K562 treated with DMSO at 1 percent for 24 hours (cell line): ENCODE data around the gene PUS1. TPM values are rescaled to one million over a fixed set of nuclear protein-coding genes. Genes with fewer than 3 reads are reported as not detected.

ENCODE experiments used
- total RNA-seq: library from RNA; unstranded; fragments of 300-600 nt; gene quantifications from 2 replicates; pipeline ENCODE4 v1.2.3, GENCODE V29; 2022; ENCODE audit warnings: low read depth; ENCODE audit not compliant: insufficient read depth

The PUS1 gene
- 27.0 and 29.7 TPM in 2 replicates for total RNA-seq

DNA sequence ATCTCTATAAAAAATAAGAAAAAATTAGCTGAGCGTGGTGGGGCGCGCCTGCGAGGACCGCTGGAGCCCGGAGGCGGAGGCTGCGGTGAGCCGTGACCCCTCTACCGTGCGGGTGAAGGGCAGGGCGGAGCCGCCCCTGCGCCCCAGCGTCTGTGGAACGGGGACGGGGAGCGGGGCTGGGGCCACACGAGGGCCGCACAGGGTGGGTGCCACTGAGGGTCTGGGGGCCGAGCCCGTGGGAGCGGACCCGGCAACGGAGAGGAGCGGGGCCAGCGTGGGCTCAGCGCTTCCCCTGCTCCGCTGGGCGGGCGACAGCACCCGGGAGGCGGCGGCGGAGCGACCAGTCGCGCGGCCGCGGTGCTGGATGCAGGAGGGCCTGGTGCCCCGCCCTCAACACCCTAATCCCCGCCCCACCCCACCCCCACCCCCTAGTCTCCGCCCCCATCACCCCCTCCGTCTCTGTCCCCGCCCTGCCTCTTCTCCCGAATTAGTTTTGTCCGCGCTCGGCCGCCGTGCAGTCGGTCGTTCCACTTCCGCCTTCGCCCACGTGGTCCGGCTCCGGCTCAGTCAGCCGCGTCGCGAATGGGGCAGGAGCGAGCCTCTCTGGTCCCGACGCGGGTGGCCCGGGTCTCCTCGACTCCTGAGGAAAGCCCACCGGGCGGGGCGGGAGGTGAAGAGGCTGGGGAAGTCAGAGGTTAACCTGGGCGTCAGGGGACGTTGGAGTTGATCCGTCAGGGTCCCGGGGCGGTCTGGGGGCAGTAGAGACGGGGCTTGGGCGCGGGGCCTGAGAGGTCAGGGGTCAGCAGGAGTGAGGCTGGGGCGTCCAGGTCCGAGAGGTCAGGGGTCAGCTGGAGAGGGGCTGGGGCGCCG is at the start of gene PUS1:
PUS1 (plus strand) TSS at position 566 of the 870 bp plus-strand sequence. CDS start 447 bp downstream, outside the sequence.

GRCh38 chr12:131894313-131894860 is 34.7 kb upstream of the PUS1 start, which contains the start of gene ULK1:
TSS of gene ULK1 (plus strand) at chr12:131894622. CDS start at chr12:131895002, 380 bp downstream.

DNA sequence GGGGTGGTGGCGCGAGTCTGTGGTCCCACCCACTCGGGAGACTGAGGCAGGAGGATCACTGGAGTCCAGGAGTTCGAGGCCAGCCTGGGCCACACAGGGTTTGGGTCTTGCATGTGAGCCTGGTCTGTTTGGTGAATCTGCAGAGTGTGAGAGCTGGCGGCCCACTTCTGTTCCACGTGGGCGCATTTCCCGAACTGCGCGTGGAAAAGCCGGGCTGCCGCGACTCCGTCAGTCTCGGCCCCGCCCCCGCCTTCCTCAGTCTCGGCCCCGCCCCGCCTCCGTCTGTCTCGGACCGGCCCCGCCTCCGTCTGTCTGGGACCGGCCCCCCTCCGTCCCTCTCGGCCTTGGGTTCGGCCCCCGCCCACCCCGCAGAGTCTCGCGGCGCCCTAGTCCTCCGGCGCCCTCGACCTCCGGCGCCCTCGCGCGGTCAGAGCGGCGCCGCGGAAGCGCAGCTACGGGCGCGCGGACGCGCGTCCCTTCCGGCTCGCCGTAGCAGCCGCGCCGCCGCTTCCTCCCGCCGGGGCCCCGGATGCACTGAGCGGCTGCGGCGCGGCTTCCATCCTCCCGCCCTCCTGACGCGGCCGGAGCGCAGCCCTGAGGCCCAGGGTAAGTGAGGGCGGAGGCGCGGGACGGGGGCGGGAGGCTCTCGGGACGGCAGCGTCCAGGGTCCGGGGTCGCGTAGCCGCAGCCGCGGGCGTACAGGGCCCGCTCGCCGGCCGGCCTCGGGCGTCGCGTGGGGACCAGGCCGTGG is 20.5 kb downstream of the PUS1 start, which contains the start of gene EP400:
EP400 (plus strand) TSS at position 512 of the 751 bp plus-strand sequence. CDS start 10,678 bp downstream, outside the sequence.

Other genes with a start within 250 kb of the PUS1 start
- 30.8 and 34.1 TPM in 2 replicates for gene SFSWAP, start 218.2 kb upstream of the PUS1 start, total RNA-seq
- 8.7 and 10.6 TPM in 2 replicates for gene MMP17, start 100.9 kb upstream of the PUS1 start, total RNA-seq
- 58.3 and 59.0 TPM in 2 replicates for gene ULK1, start 34.7 kb upstream of the PUS1 start, total RNA-seq
- 37.1 and 39.7 TPM in 2 replicates for gene EP400, start 20.7 kb downstream of the PUS1 start, total RNA-seq
- gene DDX51, start 215.0 kb downstream of the PUS1 start, total RNA-seq, result 7.8 and 8.8 TPM in 2 replicates
- 54.2 and 57.3 TPM in 2 replicates for gene NOC4L, start 215.2 kb downstream of the PUS1 start, total RNA-seq